Naive thymus-derived CD8-positive, alpha-beta T cell (primary cell): ENCODE data around the gene C16orf90. TPM values are rescaled to one million over a fixed set of nuclear protein-coding genes. Genes with fewer than 3 reads are reported as not detected.

Experiments used
- ATAC-seq, 2 donors: fragments of 150-1000 bp; cut with Tn5 transposase in 1 of 2; sonication (Bioruptor Pico), chemical (Tn5 transposase) in 1 of 2; 1 replicate in 1 of 2; 2 replicates in 1 of 2; pipeline ENCODE4 v1.10.0; 2021; ENCODE audit warnings: mild to moderate bottlenecking in 2 of 2, moderate library complexity in 2 of 2
- POLR2A ChIA-PET: fragments of 350-600 bp; sonication (Branson Sonifier 250); formaldehyde crosslinking; loops from one replicate; lab custom pipeline; 2021; ENCODE audit warnings: antibody characterized with exemption; lab: Charles Lee
- DNase-seq, 10 donors: peaks; one replicate each; pipeline versions ENCODE4 v3.0.0 to v3.0.0-alpha.2; 2020 to 2022
- H3K27ac Mint-ChIP-seq, 10 donors: one replicate each; pipeline ENCODE4 v1.8.0; 2020 to 2022; ENCODE audit warnings: mild to moderate bottlenecking in 10 of 10, mixed read lengths in 10 of 10, moderate library complexity in 4 of 10, inconsistent platforms in 1 of 10
- H3K27me3 Mint-ChIP-seq, 5 donors: one replicate each; pipeline ENCODE4 v1.8.0; 2021 to 2022; ENCODE audit warnings: mixed read lengths in 5 of 5
- H3K36me3 Mint-ChIP-seq, 3 donors: one replicate each; pipeline ENCODE4 v1.8.0; 2020 to 2022; ENCODE audit warnings: mixed read lengths in 3 of 3, mild to moderate bottlenecking in 2 of 3, inconsistent platforms in 1 of 3
- H3K4me1 Mint-ChIP-seq, 4 donors: one replicate each; pipeline ENCODE4 v1.8.0; 2021 to 2022; ENCODE audit warnings: mixed read lengths in 4 of 4
- H3K4me3 Mint-ChIP-seq, 10 donors: one replicate each; pipeline ENCODE4 v1.8.0; 2020 to 2022; ENCODE audit warnings: mild to moderate bottlenecking in 10 of 10, mixed read lengths in 10 of 10, moderate library complexity in 6 of 10, inconsistent platforms in 1 of 10
- H3K9me3 Mint-ChIP-seq, 9 donors: one replicate each; pipeline ENCODE4 v1.8.0; 2020 to 2022; ENCODE audit warnings: mixed read lengths in 9 of 9, mild to moderate bottlenecking in 3 of 9, inconsistent platforms in 1 of 9, moderate library complexity in 1 of 9
- polyA plus RNA-seq, 3 donors: library from polyadenylated mRNA; unstranded; fragments of 300-500 nt; fragmentation: Illumina TruSeq; gene quantifications; one replicate each; pipeline ENCODE4 v1.2.3, GENCODE V29; 2021
- total RNA-seq, 8 experiments: library from RNA in 2 of 8; stranded (reverse) in 2 of 8; gene quantifications; one replicate each; pipeline ENCODE4 v1.2.3 and lab custom pipeline; 2021 to 2026

C16orf90 gene
- total and polyA plus RNA-seq, 5 experiments from 2014 or later = 0.26 TPM; not detected in 4

GRCh38 chr16:3492356-3492755 lies 2.9 kb downstream of the C16orf90 start:
- Mint-ChIP-seq H3K9me3 (no peaks in the 10 kb centered on the region), H3K27ac (peak overlapping the region in 1 of 10 donors; percentile 62), H3K27me3 (no peaks in the 10 kb centered on the region), H3K4me3 (no peak overlapping the region), H3K36me3 (no peaks in the 10 kb centered on the region), H3K4me1 (peaks cover 4 to 9% (median 6%) of the 10 kb centered on the region in 4 donors)
- DNase-seq (no peak), ATAC-seq (no peak)
- POLR2A ChIA-PET = interaction anchor here (0.7 kb wide), 1 partner anchor 23 kb away, joined by 3 read pairs; no protein-coding TSS in a partner anchor

- Mint-ChIP-seq H3K4me1 (peaks cover 4 to 9% (median 6%) of the 10 kb centered on the region in 4 donors), H3K9me3 (no peaks in the 10 kb centered on the region), H3K36me3 (peaks cover 0 to 5% (median 0%) of the 10 kb centered on the region in 3 donors), H3K27ac (peak overlapping the region in 5 of 10 donors; percentile 38 to 92 (median 87)), H3K27me3 (no peaks in the 10 kb centered on the region), H3K4me3 (no peak overlapping the region)
- POLR2A ChIA-PET = interaction anchor here (0.7 to 1.2 kb wide), 4 partner anchors 9 to 199 kb away, joined by 3 to 8 read pairs (median 4); no protein-coding TSS in a partner anchor
- ATAC-seq = peak in 1 of 2 donors; percentile 29
- no peak for DNase-seq
Observed at GRCh38 chr16:3490911-3491629, 4.2 kb downstream of the C16orf90 start.

GRCh38 chr16:3488801-3489200 lies 6.5 kb downstream of the C16orf90 start:
- H3K27ac Mint-ChIP-seq = peak overlapping the region in 1 of 10 donors; percentile 72
- no peak overlapping the region for H3K4me3 Mint-ChIP-seq
- H3K36me3 Mint-ChIP-seq = peaks cover 0 to 20% (median 0%) of the 10 kb centered on the region in 3 donors
- H3K4me1 Mint-ChIP-seq = peaks cover 4 to 9% (median 6%) of the 10 kb centered on the region in 4 donors
- no peaks in the 10 kb centered on the region for H3K9me3 Mint-ChIP-seq
- DNase-seq = no peak
- no peaks in the 10 kb centered on the region for H3K27me3 Mint-ChIP-seq
- POLR2A ChIA-PET = no interaction called here
- no peak for ATAC-seq

- POLR2A ChIA-PET = no interaction called here
- no peak for ATAC-seq
- H3K36me3 Mint-ChIP-seq = peaks cover 0 to 30% (median under 1%) of the 10 kb centered on the region in 3 donors
- no peak for DNase-seq
- H3K27ac Mint-ChIP-seq = peak overlapping the region in 2 of 10 donors; percentile 72 to 75
- H3K4me1 Mint-ChIP-seq = peaks cover 4 to 10% (median 8%) of the 10 kb centered on the region in 4 donors
- H3K9me3 Mint-ChIP-seq = no peaks in the 10 kb centered on the region
- no peaks in the 10 kb centered on the region for H3K27me3 Mint-ChIP-seq
- H3K4me3 Mint-ChIP-seq = no peak overlapping the region
Observed at GRCh38 chr16:3487521-3488410, 7.5 kb downstream of the C16orf90 start.

GRCh38 chr16:3486506-3487215 lies 8.6 kb downstream of the C16orf90 start:
- Mint-ChIP-seq H3K36me3 (peaks cover 0 to 41% (median 6%) of the 10 kb centered on the region in 3 donors), H3K9me3 (no peaks in the 10 kb centered on the region), H3K27me3 (no peaks in the 10 kb centered on the region), H3K27ac (peak overlapping the region in 1 of 10 donors; percentile 5), H3K4me3 (no peak overlapping the region), H3K4me1 (peaks cover 4 to 11% (median 6%) of the 10 kb centered on the region in 4 donors)
- POLR2A ChIA-PET = interaction anchor here (0.7 to 1.9 kb wide), 2 partner anchors 12 to 23 kb away, joined by 4 to 7 read pairs; no protein-coding TSS in a partner anchor
- ATAC-seq (no peak), DNase-seq (no peak)

- POLR2A ChIA-PET = interaction anchor here (0.7 to 1.9 kb wide), 3 partner anchors 13 to 25 kb away, joined by 3 to 7 read pairs (median 4); no protein-coding TSS in a partner anchor
- H3K4me3 Mint-ChIP-seq = no peak overlapping the region
- peak; percentile 32 to 39 for ATAC-seq
Observed at GRCh38 chr16:3485821-3486505, 9.3 kb downstream of the C16orf90 start.

DNA sequence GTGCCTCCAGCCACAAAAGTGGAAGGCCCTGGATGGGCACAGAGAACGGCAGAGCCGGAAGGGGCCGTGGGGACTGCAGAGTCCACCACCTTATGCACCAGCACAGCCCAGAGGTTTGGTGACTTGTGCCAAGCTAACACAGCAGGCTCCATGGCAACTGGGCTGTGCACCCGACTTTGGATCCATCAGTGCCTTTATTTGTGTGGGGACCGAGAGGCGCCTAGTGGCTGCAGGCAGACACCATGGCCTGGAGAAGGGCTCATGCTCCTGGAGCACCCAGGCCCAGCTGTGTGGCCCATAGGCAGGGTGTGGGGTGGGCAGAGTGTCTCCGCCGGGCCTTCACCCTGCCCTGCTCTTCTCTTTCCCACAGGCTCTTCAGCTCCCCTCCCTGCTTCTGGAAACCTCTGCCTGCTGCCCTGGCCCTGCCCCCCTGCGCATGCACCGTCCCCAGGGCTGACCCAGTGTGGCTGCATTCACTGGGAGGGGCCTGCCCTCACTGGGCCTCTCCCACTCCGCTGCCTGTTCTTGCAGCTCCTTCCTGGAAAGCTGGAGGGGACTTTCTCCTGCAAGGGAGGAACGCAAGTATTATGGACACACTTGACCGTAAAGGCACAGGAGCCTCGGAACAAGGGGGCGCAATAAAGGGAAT lies 10.1 kb downstream of the C16orf90 start:
- Mint-ChIP-seq H3K36me3 (peaks cover 0 to 56% (median 6%) of the 10 kb centered on the region in 3 donors), H3K27ac (no peak overlapping the region), H3K4me1 (peaks cover 0 to 8% (median 4%) of the 10 kb centered on the region in 4 donors), H3K27me3 (no peaks in the 10 kb centered on the region), H3K9me3 (no peaks in the 10 kb centered on the region), H3K4me3 (no peak overlapping the region)
- POLR2A ChIA-PET = interaction anchor here (0.5 to 1.9 kb wide), 3 partner anchors 24 to 377 kb away, joined by 3 to 7 read pairs (median 4); no protein-coding TSS in a partner anchor
- no peak for DNase-seq
- no peak for ATAC-seq

More at GRCh38 chr16:3485821-3486505, 9.3 kb downstream of the C16orf90 start:
- Mint-ChIP-seq H3K36me3 (peaks cover 0 to 48% (median 6%) of the 10 kb centered on the region in 3 donors), H3K27me3 (no peaks in the 10 kb centered on the region), H3K4me1 (peaks cover 0 to 8% (median 3%) of the 10 kb centered on the region in 4 donors), H3K27ac (peak overlapping the region in 1 of 10 donors; percentile 52), H3K9me3 (no peaks in the 10 kb centered on the region)
- DNase-seq = no peak

DNA sequence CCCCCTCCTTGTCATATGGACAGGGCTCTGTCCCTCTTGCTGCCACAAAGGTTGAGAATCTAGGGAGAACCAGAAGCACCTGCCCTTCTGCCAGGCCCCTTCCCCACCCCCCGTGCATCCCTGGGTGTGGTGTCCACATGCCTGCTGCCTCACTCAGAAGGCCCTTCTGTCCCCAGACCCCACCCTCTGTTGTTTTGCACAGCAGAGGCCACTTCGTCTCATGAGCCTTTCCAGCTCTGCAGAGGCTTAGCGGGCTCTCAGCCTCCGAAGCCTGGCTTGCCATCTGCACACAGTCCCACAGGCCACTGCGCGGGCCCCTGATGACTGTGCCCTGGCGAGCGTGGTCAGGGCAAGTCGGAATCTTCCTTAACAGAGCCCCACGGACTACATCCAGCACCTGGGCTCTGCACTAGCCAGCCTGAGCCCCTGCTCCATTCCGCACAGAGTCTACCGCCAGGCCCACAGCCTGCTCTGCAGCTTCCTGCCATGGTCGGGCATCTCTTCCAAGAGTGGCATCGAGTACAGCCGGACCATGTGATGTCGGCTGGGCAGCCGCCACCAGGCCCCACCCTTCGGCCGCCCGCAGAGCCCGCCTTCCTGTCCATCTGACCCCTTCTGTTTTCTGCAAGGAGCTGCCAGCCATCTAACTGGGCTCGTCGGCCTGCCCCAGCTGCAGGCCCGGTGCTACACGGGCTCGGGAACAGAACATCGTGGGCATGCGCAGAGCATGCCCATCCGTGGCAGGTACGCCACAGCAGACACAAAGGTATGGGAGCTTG lies 10.8 kb downstream of the C16orf90 start:
- POLR2A ChIA-PET = interaction anchor here (0.5 to 1.2 kb wide), 3 partner anchors 12 to 377 kb away, joined by 3 to 4 read pairs (median 3); no protein-coding TSS in a partner anchor
- Mint-ChIP-seq H3K36me3 (peaks cover 0 to 63% (median 6%) of the 10 kb centered on the region in 3 donors), H3K27me3 (no peaks in the 10 kb centered on the region), H3K9me3 (no peaks in the 10 kb centered on the region), H3K4me3 (no peak overlapping the region), H3K27ac (no peak overlapping the region), H3K4me1 (peaks cover 0 to 10% (median 4%) of the 10 kb centered on the region in 4 donors)
- no peak for DNase-seq
- no peak for ATAC-seq

DNA sequence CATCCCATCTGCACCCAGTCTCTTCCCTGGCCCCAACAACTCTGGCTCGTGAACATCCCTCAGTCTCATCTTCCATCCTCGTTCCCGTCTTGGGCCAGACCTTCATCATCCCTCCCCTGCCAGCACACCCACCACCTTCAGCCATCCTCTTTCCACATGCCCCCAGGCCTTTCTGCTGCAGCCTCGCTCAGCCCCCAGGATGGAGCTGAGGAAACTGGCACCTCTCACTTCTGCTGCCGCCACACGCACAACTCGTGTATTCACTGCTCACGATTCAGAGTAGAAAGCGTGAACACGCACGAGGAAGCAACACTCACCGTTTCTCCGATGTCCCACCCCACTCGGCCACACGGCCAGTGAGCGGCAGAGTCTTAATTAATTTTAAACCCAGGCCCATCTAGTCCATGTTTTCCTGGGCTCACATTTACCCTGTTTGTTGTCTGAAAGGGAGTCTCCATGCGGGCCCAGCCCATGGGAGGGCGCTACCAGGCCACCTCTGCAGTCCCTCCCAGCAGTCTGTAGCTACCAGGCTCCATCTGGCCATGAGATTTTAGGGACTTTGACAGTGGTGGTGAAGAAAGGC lies 12.5 kb downstream of the C16orf90 start:
- no peak for DNase-seq
- peaks cover 0 to 19% (median 9%) of the 10 kb centered on the region in 4 donors for H3K4me1 Mint-ChIP-seq
- H3K4me3 Mint-ChIP-seq = no peak overlapping the region
- POLR2A ChIA-PET = interaction anchor here (0.6 kb wide), 1 partner anchor 80 kb away, joined by 4 read pairs; no protein-coding TSS in a partner anchor
- peaks cover 0 to 77% (median 8%) of the 10 kb centered on the region in 3 donors for H3K36me3 Mint-ChIP-seq
- no peaks in the 10 kb centered on the region for H3K27me3 Mint-ChIP-seq
- H3K9me3 Mint-ChIP-seq = no peaks in the 10 kb centered on the region
- no peak for ATAC-seq
- peak overlapping the region in 4 of 10 donors; percentile 24 to 84 (median 58) for H3K27ac Mint-ChIP-seq
